PC-9 (cell line): ENCODE measurements around the gene SPACDR.

Experiments
- EZH2 ChIP-seq: fragments of 200-600 bp; sonication (generic); IDR thresholded peaks from 2 replicates; pipeline ENCODE4 v1.8.0; 2017; ENCODE audit warnings: antibody characterized with exemption, low read depth
- TF ChIP-seq, protein P1 (sequence below): fragments of 200-600 bp; sonication (generic); conservative IDR thresholded peaks from 2 replicates; pipeline ENCODE4 v1.6.1; 2017; ENCODE audit warnings: mixed run types, antibody characterized with exemption, mild to moderate bottlenecking, moderate library complexity

GRCh38 chr7:100449190-100449795, 14.8 kb downstream of the SPACDR start:
- TF ChIP-seq, protein P1, sequence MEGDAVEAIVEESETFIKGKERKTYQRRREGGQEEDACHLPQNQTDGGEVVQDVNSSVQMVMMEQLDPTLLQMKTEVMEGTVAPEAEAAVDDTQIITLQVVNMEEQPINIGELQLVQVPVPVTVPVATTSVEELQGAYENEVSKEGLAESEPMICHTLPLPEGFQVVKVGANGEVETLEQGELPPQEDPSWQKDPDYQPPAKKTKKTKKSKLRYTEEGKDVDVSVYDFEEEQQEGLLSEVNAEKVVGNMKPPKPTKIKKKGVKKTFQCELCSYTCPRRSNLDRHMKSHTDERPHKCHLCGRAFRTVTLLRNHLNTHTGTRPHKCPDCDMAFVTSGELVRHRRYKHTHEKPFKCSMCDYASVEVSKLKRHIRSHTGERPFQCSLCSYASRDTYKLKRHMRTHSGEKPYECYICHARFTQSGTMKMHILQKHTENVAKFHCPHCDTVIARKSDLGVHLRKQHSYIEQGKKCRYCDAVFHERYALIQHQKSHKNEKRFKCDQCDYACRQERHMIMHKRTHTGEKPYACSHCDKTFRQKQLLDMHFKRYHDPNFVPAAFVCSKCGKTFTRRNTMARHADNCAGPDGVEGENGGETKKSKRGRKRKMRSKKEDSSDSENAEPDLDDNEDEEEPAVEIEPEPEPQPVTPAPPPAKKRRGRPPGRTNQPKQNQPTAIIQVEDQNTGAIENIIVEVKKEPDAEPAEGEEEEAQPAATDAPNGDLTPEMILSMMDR = no peak
- TF ChIP-seq EZH2 = no peak
